ENCODE results near the gene TACC3.

Gene TACC3

DNA sequence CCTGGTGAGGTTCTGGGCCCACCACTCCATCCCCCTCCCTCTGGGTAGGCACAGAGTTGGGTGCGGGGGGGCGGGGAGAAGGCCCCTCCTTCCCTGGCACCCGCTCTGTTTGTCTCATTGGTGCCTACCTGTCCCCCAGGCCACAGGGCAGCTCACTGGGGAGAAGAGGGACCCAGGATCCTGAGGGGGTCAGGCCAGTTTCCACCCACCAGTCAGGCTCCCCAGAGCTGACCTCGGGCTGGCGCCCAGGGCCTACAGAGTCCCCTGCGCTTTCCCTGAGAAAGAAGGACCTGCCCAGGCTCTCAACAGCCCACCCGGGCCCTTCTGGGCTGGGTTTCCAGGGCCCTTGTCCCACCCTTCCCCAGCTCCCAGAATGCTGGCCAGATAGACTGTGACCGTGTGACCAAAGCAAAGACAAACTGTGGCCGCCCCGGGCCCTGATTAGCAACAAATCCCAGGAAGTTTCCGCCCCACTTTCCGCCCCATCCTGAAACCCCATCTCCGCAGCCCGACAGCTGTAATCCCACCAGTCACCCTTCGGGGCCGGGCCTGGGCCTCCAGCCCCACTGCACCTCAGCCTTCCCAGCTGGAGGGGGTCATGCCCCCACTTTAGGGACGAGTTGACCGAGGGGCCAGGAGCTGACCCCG is 38.0 kb downstream of the TACC3 start:
- no peak for DNase-seq (ENCODE audit: low read depth, low spot score)

DNA sequence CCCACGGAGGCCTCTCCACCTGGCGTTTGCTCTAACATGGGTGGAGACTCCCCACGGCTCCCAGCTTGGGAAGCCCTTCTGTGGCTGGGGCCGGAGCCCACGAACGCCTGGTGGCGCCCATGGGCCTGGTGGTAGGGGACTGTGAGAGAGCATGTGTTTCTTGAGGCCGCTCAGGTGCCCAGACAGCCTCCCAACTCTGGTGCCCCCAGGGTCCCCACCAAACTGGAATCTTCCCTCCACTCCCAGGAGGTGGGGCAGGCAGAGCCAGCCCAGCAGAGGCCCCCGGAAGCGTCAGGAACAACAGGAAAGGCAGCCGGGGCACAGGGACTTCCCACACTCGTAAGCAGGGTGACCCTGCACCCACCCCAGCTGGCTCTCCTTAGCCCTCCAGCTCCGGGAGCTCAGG is 38.5 kb downstream of the TACC3 start:
- DNase-seq (ENCODE audit: low read depth, low spot score) = no peak

DNA sequence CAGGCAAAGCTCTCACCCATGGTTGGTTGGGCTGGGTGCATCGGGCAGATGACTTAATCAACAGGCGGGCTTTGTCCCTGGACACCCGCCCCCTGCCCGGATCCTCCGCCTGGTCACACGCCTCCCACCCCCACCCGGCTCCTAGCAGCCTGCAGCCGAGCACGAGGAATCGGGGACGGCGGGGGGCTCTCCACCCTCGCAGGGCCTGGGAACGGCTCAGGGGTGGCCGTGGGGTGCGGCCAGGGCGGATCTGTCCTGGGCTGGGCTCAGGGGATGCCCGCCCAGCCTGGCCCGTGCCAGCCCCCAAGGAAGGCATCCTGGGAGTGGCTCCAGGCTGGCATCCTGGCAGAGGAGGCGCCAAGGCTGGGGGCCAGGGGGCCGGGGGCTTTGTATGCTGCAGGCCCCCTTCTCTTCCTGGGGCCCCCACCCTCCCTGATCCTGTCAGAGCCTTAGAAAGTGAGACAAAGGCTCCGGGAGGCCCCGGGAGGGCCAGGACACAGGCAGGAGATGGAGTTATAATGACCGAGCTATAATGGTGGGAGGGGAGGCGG is 39.3 kb downstream of the TACC3 start:
- DNase-seq (ENCODE audit: low read depth, low spot score) = no peak

DNA sequence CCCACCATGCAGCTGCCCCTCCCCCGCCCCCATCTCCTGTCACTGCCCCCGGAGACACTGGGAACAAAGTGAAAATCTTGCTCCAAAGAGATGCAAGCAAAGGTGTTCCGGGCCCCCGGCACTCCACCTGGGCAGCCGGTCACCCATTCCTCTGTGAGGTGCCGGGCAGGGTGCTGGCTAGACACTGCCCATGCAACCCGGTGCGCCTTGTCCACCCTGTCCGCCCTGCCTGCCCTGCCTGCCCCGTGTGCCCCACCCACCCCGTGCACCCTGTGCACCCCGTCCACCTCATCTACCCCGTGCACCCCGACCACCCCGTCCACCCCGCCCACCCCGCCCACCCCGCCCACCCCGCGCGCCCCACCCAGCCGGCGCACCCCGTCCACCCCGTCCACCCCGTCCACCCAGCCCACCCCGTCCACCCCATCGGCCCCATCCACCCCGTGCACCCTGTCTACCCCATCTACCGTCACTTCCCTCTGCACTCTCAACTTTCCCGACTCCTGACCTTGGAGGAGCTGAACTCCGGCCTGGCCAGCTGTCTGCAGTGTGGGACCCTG is 39.9 kb downstream of the TACC3 start:
- DNase-seq (ENCODE audit: low read depth, low spot score) = no peak

DNA sequence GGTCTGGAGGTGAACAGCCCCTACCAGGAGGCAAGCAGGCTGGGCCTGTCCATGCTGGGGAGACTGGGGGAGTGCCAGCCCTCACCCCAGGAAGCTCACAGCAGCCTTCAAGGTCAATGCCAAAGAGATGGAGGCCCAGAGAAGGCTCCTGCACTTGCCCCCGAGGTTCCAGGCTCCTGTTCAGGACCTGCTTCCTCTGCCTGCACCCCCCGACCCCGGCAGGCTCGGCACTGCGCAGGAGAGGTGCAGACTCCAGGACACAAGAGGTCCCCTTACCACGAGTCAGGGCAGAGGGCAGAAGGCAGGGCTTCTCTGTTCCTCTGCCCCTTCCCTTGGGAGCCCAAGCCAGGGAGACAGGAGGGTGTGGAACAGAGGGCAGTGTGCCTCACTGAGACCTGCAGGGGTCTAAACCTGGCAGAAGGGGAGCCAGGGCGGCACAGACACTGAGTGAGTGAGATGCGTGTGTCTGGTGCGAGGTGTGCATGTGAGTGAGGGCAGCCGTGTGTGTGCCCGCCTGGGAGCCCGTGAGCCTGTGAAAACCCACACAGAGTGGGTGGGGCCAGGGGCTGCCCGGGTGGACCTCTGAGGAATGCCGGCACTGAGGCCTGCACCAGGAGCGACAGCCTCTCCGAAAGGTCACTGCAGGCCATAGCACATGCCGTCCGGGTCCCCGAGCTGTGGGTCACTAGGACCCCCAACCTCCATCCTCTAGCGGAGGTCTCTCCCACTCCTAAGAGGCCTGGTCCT is 41.1 kb downstream of the TACC3 start:
- no peak for DNase-seq (ENCODE audit: low read depth, low spot score)

DNA sequence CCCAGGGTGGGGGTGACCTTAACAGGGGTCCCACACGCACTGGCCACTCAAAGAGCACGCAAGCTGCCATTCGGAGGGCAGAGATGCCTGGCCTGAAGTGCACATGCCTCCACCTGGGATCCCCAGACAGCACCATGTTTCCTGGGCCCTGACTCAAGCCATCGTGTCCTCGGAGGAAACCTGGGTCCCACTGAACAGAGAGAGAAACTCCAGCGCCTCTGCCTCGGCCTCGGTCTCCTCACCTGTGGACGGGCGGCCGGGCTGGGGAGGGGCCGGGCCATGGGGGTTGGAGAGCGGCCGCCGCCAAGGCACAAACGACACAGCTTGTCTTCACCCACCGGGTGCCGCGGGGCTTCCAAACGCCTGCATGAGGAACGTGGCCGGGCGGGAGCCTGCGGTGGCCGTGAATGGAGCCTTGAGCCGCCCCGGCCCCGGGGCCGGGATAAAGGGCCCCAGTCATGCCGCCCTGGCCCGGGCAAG is 41.8 kb downstream of the TACC3 start:
- no peak for DNase-seq (ENCODE audit: low read depth, low spot score)

DNA sequence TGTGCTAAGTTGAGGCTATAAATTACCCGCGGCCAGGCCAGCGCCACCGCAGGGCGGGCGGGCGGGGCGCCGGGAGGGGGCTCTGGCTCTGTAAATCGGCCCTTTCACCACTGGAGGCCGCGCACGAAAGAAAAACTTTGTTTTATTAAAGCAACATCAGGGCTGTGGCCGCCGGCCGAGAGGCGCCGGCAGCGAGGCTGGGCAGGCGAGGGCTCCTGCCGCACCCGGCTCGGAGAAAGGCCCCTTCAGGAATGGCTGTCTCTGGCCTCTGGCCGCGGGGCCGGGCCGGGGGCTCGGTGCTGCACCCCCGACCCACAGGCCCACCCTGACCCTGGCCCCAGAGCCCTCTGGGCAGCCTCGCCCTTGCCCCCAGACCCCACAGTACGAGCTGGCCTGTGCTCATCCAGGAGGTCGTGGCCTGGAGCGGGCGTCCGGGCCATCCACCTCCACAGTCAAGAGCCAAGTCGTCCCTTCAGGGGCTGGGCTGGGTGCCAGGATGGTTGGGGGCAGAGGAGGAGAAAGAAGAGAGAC is 42.3 kb downstream of the TACC3 start:
- DNase-seq (ENCODE audit: low read depth, low spot score) = no peak

DNA sequence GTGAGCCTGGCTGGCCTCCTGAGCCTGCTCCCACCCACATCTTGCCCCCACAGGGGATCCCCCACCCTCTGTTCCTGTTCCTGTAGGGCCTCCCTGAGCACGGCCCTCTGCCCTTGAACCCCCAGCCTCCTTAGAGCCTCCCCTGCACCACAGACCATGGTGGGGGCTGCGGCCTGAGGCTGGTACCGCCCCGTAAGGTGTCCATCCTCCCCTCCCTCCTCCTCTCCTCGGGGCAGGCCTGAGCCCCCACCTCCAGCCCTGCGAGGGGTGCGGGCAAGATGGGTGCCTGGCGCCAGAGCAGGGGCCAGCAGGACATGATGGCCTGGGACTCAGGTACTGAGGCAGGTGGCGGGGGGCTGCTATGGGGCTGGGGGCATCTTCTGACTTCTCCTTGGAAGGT is 43.3 kb downstream of the TACC3 start:
- no peak for DNase-seq (ENCODE audit: low read depth, low spot score)

DNA sequence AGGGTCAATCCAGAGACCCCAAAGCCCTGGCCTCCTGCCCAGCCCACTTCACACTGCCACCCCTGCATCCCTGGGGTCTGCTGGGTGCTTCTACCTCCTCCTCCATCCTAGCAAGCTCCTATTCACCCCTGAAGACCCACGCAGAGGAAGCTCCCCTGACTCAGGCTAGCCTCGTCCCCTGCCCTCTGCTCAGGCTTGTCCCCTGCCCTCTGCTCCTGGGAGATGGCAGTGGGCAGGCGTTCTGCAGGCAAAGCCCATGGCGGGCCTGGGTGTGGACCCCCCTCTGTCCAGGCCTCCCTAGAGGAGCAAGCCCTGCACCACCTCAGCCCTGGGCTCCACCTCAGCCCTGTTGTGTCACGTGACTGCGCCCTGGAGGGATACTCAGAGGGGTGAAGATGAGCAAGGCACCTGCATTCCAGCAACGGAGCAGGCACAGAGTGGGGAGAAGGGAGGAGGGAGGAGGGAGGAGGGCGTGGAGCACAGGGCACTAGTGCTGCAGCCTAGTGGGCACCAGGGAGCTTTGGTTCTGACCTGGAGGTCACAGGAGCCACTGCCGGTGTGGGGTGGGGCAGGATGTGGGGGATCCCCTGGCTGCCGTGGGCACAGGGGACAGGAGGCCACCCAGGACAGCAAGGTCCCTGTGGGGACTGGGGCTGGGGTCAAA is 44.2 kb downstream of the TACC3 start:
- DNase-seq (ENCODE audit: low read depth, low spot score) = no peak

DNA sequence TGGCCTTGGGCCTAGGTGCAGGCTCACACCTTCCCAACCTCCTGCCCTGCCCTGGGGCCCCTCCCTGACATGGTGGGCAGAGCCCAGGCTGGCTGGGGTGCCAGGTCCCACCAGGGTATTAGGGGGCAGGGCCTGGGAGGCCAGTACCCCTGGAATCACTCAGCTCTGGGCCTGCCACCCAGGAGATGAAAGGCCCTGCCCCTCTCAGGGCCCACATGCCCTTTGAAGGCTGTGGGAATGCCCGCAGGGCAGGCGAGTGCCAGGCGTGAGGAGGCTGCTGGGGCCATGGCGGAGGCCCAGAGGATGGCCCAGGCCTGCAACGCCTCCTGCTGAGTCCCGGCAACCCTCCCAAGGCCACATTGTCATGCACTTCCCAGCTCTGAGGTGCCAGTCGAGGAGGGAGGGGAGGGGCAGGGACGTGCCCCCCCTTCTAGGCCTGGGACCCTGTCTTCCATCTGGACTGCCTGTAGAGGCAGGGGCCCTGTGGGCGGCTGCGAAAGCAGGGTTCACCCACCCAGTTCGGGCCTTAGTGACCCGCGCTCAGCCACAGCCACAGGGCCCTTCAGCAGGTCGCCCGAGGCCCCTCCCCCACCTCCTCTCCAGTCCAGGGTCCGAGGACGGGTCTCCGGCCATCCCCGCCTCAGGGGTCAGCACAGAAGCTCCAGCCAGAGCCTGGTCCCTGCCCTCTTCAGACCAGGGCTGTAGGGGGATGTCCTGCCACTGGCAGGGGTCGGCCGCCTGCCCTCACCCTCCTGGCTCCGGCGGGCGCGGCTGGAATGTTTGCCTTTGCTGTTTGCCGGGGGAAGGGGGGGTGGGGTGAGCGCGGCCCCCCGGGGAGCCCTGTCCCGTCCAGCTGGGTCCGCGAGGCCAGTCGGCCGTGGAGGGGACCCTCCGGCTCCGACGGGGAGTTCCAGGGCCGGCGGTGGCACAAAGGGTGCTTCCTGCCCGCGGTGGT is 45.1 kb downstream of the TACC3 start:
- peak; percentile 75 for DNase-seq (ENCODE audit: low read depth, low spot score)

DNA sequence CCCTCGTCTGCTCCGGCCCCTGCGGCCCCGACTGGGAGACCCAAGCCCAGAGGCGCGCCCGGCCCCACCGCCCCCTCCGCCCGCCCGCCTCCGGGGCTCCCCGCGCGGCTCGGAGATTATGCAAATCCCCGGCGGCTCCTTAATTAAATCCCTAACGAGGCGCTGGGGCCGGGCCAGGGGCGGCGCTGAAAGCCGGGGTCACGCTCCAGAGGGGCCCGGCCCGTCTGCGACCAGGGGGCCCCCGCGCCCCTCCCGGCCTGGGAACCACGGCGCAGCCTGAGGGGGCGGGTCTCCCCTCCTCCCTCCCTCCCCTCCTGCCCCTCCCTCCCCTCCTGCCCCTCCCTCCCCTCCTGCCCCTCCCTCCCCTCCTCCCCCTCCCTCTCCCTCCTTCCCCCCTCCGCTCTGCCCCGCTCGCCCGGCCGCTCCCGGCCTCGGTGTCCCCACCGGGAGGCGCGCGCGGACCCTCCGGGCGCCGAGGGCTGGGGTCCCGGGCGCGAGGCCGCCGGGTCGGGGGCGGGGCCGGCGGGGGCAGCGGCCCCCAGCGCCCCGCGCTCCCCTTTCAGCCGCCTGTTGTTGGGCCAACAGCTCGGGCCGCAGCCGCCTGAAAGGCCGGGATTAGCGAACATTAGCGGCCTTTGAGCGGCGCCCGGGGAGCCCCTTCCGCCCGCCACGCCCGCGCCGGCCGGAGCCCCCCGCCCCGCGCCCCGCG is 45.9 kb downstream of the TACC3 start:
- no peak for DNase-seq (ENCODE audit: low read depth, low spot score)

DNA sequence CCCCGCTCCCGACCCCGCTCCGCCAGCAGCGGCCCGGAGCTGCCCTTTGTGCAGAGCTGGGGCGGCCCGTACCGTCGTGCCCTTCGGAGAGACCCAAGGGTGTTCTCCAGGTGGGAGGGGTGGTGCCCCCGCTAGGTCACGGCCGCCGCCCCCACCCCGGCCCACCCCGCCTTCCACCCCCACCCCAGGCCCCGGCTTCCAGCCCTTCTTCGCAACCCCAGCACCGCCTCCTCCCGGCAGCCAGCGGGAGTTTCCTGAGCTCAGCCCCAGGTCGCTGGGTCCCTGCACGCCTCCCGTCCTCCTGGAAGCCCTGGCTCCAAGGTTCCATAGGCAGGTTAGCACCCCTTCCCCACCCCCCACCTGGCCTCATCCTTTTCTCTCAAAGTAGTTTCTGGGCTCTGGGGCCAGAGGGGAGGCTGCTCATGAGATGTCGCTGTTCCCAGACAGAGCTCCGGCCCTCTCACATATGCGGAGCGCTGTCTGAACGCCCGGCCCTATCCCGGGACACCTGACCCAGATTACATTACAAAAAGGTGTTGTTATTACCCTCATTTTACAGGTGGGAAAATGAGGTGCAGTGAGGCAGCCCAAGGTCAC is 46.5 kb downstream of the TACC3 start:
- DNase-seq (ENCODE audit: low read depth, low spot score) = peak; percentile 78

DNA sequence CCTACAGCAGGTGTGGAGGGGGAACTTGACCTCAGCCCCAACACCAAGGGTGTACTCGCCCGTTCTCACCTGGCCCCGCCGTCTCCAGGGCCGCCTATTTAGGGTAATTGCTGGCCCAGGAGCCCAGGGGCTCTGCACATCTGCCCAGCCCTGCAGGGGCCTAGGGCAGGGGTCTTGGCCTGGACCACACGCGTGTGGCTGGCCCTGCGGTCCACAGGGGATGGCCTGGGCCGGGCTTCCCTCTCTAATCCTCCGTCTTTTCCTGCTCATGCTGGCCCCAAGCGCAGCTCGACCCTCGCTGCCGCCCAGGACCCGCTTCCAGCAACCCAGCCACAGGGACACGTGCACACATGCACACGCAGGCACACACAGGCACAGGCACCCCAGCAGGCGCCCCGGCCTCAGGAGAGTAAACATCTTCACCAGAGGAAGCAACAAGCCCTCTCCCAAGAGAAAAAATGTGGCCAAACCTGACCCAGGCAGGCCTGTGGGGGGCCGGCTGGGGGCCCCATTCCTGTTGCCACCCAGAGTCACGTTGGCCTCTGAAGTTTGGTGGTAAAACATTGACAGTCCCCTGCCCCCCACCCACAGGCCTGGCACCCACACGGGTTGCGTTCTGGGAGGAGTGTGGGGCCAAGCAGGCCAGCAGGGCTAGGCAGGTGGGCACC is 47.2 kb downstream of the TACC3 start:
- peak; percentile 68 for DNase-seq (ENCODE audit: low read depth, low spot score)

DNA sequence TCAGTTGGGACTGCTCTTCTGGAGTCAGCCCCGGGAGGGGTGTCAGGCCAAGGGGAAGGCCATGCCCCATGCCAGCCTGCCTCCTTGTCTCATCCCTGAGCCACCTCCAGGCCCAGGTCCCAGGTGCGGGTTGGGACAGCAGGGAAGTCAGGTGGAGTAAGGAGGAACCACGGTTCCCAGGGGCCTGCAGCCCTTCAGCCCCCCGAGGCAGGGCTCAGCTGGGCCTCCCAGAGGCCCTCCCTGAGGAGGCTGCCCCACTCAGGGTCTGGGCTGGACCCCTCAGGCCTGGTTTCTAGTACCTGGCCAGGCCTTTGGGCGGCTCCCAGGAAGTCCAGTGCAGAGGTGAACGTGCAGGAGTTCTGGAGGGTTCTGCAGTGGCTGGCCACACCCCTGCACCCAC is 48.4 kb downstream of the TACC3 start:
- DNase-seq (ENCODE audit: low read depth, low spot score) = no peak

DNA sequence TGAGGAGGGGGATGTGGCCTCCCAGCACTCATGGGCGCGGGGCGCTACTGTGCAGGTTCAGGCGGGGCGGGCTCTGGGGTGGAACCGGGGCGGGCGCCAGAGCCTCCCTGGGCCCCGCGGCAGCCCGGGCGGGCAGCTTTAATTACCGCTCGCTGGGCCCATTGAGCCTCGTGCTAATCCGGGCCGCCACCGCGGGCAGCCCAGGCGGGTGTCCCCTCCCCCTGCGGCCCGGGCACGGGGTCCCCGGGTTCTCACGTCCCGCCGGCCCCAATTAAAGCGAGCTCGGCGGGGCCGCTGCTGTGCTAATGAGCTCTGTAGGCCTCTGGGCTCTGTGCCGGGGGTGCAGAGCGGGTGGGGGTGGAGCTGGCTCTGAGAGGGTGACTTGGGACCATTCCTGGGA is 48.9 kb downstream of the TACC3 start:
- no peak for DNase-seq (ENCODE audit: low read depth, low spot score)

DNA sequence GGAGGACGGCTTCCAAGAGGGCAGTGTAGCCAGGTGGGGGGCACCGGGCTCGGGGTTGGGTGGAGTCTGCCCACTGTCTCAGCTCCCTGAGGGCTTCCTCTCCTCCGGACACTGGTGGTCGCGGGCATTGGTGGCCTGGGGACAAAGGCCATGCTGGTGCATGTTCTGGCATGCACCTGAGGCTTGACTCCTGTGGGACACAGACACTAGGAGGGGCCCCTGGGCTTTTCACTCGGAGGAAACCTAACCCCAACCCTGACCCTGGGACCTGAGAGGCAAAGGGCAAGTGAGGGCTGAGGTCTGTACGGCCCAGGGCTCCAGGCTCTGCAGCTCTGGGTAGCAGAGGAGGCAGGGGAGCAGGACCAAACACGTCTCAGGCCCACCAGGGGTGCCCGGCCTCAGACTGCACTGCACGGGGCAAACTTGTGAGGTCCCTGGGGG is 49.5 kb downstream of the TACC3 start:
- DNase-seq (ENCODE audit: low read depth, low spot score) = no peak

DNA sequence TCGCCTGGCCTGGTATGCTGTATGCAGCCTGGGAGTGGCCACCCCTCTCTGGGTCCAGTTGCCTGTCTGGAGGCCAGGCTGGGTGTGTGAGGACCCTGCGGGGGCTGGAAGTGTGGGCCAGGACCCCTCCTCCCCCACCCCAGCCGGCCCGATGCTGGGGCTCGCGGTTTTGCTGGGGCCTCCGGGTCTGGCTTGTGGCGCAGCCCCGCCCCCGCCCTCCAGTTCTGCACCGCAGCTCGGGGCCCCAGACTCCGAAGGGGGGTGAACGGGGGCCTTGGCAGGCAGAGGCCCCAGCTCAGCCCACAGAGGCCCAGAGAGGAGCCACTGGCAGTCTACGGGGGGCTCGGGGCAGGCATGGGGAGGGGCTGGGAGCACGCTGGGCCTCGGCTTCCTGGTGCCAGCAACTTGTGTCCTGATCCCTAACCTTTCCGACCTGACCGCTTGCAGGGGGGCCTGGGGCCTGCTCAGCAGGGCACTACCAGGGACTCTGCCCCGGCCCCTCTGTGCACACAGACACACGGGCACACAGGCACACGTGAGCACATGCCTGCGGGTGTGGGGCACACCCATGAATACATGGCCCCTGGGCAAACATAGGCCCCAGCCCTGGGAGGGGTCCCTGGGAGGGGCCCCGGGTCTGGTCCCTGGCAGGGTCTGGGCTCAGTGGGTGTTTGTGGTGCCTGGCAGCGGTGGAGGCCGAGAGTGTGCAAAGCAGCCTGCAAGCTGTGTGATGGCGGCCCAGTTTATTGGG is 50.4 kb downstream of the TACC3 start:
- DNase-seq (ENCODE audit: low read depth, low spot score) = no peak

DNA sequence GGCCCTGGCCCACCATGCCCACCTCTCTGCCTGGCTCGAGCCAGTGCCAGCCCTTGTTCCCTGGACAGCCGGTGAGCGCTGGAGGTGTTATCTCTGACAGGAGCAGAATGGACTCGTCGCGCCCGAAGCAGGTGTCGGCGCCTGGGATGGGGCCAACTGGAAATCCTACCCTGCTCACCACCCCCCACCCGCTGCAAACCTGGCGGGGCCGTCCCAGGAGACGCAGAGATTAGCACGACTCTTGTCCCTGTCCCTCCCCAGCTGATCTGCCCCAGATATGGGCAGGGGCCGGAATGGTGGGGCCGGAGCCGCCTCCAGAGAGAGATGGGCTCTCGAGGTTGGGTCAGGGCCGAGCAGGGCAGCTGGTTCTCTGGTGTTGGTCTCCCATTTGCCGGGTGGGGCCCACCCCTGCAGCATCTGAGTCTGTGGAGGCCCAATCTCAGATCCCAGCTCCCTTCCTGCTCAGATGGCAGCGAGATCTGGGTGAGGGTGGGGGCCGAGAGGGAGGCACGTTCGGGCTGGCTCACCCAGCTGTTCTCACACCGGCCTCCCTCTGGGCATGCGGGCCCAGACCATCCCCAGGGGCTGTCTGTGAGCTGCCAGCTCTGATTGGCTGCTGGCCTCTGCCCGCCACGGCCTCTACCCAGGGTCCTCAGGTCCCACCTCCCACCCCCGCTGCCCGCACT is 51.7 kb downstream of the TACC3 start:
- no peak for DNase-seq (ENCODE audit: low read depth, low spot score)

Measured in ELF-1 (cell line).